Measurements from ENCODE around the gene PILRA. TPM values are rescaled to one million over a fixed set of nuclear protein-coding genes. Genes with fewer than 3 reads are reported as not detected.

PILRA gene
- total RNA-seq, 4 donors from 2014 or later: 5.8 to 9.5 (median 5.9) TPM

DNA sequence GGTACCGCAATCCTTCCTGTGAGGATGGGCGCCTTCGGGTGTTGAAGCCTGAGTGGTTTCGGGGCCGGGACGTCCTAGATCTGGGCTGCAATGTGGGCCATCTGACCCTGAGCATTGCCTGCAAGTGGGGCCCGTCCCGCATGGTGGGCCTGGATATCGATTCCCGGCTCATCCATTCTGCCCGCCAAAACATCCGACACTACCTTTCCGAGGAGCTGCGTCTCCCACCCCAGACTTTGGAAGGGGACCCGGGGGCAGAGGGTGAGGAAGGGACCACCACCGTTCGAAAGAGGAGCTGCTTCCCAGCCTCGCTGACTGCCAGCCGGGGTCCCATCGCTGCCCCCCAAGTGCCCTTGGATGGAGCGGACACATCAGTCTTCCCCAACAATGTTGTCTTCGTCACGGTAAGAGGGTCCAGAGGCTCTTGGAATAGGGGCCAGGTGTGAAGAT lies 58.0 kb downstream of the PILRA start:
- H3K4me3 ChIP-seq: peak overlapping the region in 2 of 4 donors; percentile 68 to 91
- H3K36me3 ChIP-seq: peaks cover 0 to 25% (median 0%) of the 10 kb centered on the region in 3 donors
- peaks cover 0 to 44% (median 10%) of the 10 kb centered on the region in 4 donors for H3K4me1 ChIP-seq
- H3K27me3 ChIP-seq: no peaks in the 10 kb centered on the region
- peak overlapping the region in 3 of 4 donors; percentile 96 to 100 (median 99) for H3K27ac ChIP-seq
- no peaks in the 10 kb centered on the region for H3K9me3 ChIP-seq
- TF ChIP-seq, protein P1, sequence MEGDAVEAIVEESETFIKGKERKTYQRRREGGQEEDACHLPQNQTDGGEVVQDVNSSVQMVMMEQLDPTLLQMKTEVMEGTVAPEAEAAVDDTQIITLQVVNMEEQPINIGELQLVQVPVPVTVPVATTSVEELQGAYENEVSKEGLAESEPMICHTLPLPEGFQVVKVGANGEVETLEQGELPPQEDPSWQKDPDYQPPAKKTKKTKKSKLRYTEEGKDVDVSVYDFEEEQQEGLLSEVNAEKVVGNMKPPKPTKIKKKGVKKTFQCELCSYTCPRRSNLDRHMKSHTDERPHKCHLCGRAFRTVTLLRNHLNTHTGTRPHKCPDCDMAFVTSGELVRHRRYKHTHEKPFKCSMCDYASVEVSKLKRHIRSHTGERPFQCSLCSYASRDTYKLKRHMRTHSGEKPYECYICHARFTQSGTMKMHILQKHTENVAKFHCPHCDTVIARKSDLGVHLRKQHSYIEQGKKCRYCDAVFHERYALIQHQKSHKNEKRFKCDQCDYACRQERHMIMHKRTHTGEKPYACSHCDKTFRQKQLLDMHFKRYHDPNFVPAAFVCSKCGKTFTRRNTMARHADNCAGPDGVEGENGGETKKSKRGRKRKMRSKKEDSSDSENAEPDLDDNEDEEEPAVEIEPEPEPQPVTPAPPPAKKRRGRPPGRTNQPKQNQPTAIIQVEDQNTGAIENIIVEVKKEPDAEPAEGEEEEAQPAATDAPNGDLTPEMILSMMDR (IDR thresholded peaks at IDR 0.05): no peak
- no peak for TF ChIP-seq POLR2A (IDR thresholded peaks at IDR 0.05)
- peak in 1 of 3 donors; percentile 51 for DNase-seq

DNA sequence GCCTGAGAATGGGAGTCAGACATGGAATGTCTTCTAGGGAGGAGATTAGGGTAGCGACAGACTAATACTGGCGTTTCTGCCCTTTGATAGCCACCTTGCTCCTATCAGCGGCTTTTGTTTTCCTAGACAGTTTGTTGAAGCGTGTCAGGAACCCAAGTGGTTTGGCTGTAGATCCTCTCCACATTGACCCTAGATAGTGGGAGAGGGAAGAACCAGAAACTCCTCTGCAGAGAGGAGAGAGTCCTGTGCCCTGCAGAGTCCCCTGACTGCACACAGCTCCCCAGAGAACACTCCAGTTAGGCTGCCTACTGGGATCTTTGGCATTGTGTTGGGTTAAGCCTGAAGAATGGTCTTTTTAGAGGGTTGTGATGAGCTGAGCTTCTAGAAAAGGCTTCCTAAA lies 58.8 kb downstream of the PILRA start:
- H3K36me3 ChIP-seq: peaks cover 0 to 25% (median 0%) of the 10 kb centered on the region in 3 donors
- no peaks in the 10 kb centered on the region for H3K9me3 ChIP-seq
- TF ChIP-seq, protein P1 (IDR thresholded peaks at IDR 0.05): no peak
- TF ChIP-seq POLR2A (IDR thresholded peaks at IDR 0.05): no peak
- H3K27me3 ChIP-seq: no peaks in the 10 kb centered on the region
- H3K4me1 ChIP-seq: peaks cover 0 to 44% (median 10%) of the 10 kb centered on the region in 4 donors
- peak in 1 of 3 donors; percentile 35 for DNase-seq
- H3K27ac ChIP-seq: no peak overlapping the region
- H3K4me3 ChIP-seq: no peak overlapping the region

DNA sequence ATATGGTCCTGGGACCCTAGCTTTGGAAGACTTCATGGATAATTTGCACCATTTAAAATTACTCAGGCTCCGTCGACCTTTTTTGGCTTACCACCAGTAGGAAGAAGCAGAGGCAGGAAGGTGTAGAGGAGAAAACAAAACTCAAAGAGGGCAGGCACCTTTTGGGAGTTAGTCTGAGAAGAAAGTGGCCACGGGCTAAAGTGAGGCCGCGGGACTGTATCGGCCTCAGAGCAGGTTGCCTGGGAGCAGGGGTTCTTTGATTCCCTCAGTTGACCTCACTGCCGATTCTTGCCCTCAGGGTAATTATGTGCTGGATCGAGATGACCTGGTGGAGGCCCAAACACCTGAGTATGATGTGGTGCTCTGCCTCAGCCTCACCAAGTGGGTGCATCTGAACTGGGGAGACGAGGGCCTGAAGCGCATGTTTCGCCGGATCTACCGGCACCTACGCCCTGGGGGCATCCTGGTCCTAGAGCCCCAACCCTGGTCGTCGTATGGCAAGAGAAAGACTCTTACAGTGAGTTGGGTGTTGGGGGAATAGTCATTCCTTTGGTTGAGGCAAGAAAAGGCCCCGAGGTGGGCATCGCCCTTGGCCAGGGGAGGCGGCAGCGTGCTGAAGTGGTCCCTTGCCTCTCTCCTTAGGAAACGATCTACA lies 59.5 kb downstream of the PILRA start:
- no peaks in the 10 kb centered on the region for H3K9me3 ChIP-seq
- no peak overlapping the region for H3K4me3 ChIP-seq
- H3K27ac ChIP-seq: no peak overlapping the region
- peaks cover 0 to 43% (median 10%) of the 10 kb centered on the region in 4 donors for H3K4me1 ChIP-seq
- DNase-seq: peak in 1 of 3 donors; percentile 40
- TF ChIP-seq, protein P1 (IDR thresholded peaks at IDR 0.05): no peak
- no peak for TF ChIP-seq POLR2A (IDR thresholded peaks at IDR 0.05)
- no peaks in the 10 kb centered on the region for H3K27me3 ChIP-seq
- H3K36me3 ChIP-seq: peaks cover 0 to 25% (median 0%) of the 10 kb centered on the region in 3 donors

DNA sequence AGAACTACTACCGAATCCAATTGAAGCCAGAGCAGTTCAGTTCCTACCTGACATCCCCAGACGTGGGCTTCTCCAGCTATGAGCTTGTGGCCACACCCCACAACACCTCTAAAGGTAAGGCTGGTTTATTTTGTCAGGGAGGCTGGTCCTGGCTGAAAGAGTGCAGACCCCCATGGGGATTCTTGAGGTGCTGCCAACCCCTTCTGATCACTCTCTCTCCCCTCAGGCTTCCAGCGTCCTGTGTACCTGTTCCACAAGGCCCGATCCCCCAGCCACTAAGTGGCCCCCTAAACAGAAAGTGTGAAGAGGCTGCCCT lies 59.9 kb downstream of the PILRA start:
- Histone ChIP-seq H3K27ac (no peak overlapping the region), H3K4me1 (peaks cover 0 to 40% (median 10%) of the 10 kb centered on the region in 4 donors), H3K36me3 (peaks cover 0 to 25% (median 0%) of the 10 kb centered on the region in 3 donors), H3K9me3 (no peaks in the 10 kb centered on the region), H3K4me3 (no peak overlapping the region), H3K27me3 (no peaks in the 10 kb centered on the region)
- TF ChIP-seq, protein P1 (IDR thresholded peaks at IDR 0.05): no peak
- no peak for TF ChIP-seq POLR2A (IDR thresholded peaks at IDR 0.05)
- DNase-seq: peak in 1 of 3 donors; percentile 44

GRCh38 chr7:100433592-100434296 lies 60.5 kb downstream of the PILRA start:
- Histone ChIP-seq H3K27ac (peak overlapping the region in 2 of 4 donors; percentile 1 to 98), H3K4me1 (peaks cover 0 to 40% (median 10%) of the 10 kb centered on the region in 4 donors), H3K36me3 (peaks cover 0 to 25% (median 0%) of the 10 kb centered on the region in 3 donors), H3K4me3 (no peak overlapping the region), H3K9me3 (no peaks in the 10 kb centered on the region), H3K27me3 (no peaks in the 10 kb centered on the region)
- DNase-seq: peak in 1 of 3 donors; percentile 45
- TF ChIP-seq, protein P1 (IDR thresholded peaks at IDR 0.05): no peak
- TF ChIP-seq POLR2A (IDR thresholded peaks at IDR 0.05): no peak
